ENCODE measurements around the gene PRKAG2.
"Not testable (repeated sequence)": the region's sequence is repeated elsewhere in the genome, so short reads cannot be mapped to it uniquely, and the experiment has no call there.

PRKAG2 gene

DNA sequence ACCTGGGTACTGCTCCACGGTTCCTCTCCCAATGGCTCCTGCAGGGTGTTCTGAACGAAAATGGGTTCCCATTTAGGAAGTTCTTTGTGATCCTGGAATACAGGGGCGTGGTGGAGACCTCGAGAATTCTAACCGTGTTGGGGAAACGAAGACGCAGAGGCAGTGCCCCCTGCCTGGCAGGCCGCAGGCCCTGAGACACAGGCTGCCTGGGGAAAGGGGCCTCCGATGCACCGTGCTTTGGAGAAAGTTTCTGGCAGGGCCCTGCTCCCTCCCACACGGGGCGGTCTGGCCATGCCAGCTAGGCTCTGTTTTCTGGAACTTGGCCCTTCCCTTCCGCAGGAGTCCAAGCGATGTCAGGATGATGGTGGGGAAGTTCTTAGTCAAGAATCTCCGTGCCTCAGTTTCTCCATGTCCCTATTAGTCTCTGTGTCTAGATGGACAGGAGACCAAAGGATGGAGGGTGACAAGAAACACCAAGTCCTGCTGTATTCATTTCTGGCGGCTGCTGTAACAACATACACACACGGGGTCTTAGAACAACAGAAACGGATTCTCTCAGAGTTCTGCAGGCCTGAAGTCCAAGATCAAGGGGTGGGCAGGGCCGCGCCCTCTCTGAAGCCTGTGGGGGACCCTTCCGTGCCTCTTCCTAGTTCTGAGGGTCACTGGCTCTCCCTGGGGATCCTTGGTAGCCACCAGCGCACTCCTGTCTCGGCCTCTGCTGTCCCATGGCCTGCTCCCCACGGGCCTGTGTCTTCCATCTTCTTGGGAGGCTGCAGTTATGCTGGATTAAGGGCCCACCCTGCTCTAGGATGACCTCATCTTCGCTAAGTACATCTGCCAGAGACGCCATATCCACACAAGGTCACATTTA is 27.7 kb downstream of the PRKAG2 start:
- WGBS, 2 experiments (ENCODE audit: insufficient coverage in 2 of 2): 91 to 96% methylated on average over 24 to 26 of the region's 26 CpGs
- no peaks in the 10 kb centered on the region for H3K9me3 ChIP-seq (ENCODE audit: control insufficient read depth, low read length)
- no peaks in the 10 kb centered on the region for H3K4me1 ChIP-seq (ENCODE audit: control insufficient read depth, insufficient read depth, low read length, poor library complexity, severe bottlenecking)
- no peak overlapping the region for H3K4me3 ChIP-seq (ENCODE audit: extremely low read depth, insufficient read depth, low read length, poor library complexity, severe bottlenecking)
- H3K27ac ChIP-seq (ENCODE audit: low read depth, low read length, severe bottlenecking): no peak overlapping the region
- no peaks in the 10 kb centered on the region for H3K36me3 ChIP-seq (ENCODE audit: control insufficient read depth, insufficient read depth, low read length)

DNA sequence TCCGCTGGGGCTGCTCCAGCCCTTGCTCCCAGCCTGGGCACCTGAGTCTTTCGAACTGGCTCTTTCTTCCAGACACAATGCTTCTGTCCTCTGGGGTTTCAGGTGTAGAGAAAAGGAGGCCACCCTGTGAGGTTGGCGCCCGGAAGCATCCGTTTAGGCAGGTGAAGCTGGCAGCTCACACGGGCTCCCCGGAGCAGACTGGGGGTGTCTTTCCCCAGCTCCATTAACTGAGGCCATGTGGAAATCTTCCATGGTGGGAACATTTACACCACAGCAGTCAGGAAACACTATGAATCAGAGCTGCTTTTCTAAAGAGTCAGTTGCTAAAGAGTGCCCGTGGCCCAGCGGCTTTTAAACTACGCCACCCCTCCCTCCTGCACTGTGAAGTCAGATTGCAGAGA is 29.2 kb downstream of the PRKAG2 start:
- no peaks in the 10 kb centered on the region for H3K4me1 ChIP-seq (ENCODE audit: control insufficient read depth, insufficient read depth, low read length, poor library complexity, severe bottlenecking)
- no peaks in the 10 kb centered on the region for H3K36me3 ChIP-seq (ENCODE audit: control insufficient read depth, insufficient read depth, low read length)
- H3K27ac ChIP-seq (ENCODE audit: low read depth, low read length, severe bottlenecking): no peak overlapping the region
- no peak overlapping the region for H3K4me3 ChIP-seq (ENCODE audit: extremely low read depth, insufficient read depth, low read length, poor library complexity, severe bottlenecking)
- WGBS, 2 experiments (ENCODE audit: insufficient coverage in 2 of 2): 91 to 94% methylated on average over 2 to 5 of the region's 10 CpGs
- no peaks in the 10 kb centered on the region for H3K9me3 ChIP-seq (ENCODE audit: control insufficient read depth, low read length)

DNA sequence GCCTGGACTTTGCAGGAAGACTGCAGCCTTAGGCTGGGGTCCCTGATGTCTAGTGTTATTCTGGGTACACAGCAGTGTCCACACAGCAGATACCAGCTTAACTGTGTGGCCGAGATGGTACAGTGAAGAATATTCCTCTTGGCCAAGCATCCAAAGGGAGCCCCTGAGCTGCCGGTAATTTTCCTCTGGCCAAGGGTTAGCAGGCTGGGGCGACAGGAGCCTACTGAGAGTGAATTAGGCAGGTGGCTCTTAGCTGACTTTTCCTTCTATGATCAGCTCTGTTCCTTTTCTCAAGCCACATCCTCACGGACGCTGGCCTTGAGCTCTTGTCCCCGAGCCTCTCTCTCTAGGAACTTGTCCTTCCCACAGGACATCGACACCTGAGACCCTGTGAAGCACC is 29.8 kb downstream of the PRKAG2 start:
- Histone ChIP-seq H3K36me3 (ENCODE audit: control insufficient read depth, insufficient read depth, low read length) (no peaks in the 10 kb centered on the region), H3K27ac (ENCODE audit: low read depth, low read length, severe bottlenecking) (no peak overlapping the region), H3K9me3 (ENCODE audit: control insufficient read depth, low read length) (no peaks in the 10 kb centered on the region), H3K4me3 (ENCODE audit: extremely low read depth, insufficient read depth, low read length, poor library complexity, severe bottlenecking) (no peak overlapping the region), H3K4me1 (ENCODE audit: control insufficient read depth, insufficient read depth, low read length, poor library complexity, severe bottlenecking) (no peaks in the 10 kb centered on the region)
- 87 to 92% methylated on average over 7 of the region's 7 CpGs for WGBS, 2 experiments (ENCODE audit: insufficient coverage in 2 of 2)

DNA sequence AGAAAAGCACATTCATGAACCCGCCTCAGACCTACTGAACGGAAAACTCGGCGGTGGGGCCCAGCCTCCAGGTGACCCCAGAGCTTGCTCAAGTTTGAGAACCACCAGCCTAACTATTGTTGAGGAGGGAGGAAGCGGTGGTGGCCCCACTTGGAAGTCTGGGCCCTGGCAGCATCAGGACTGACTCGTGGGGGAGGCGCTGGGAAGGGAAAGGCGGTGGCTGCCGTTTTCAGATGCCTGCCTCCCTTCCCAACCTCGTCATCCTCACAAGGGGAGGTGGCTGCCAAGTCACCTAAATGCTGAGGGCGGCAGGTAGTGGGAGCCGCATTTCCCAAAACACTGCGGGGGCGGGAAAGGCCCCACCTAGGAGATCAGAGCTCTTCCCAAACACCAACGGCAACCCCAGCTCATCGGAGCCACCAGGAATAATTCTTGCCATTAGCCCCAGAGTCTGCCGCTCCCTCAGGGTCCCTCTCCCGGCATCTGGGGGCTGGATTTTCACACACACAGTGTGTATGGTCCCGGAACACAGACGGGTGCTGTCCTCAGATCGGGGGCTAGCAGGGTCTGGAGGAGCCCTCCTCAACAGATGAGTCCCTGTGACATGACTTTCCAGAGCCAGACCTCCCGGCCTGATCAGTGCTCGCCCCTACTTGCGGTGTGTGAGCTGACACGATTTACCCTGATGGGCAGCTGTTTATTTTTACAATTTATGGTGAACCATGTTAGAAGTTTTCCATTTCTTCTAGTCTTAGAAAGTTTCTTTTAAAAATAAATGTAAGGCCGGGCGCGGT is 31.3 kb downstream of the PRKAG2 start:
- no peaks in the 10 kb centered on the region for H3K36me3 ChIP-seq (ENCODE audit: control insufficient read depth, insufficient read depth, low read length)
- 87 to 94% methylated on average over 22 to 23 of the region's 28 CpGs for WGBS, 2 experiments (ENCODE audit: insufficient coverage in 2 of 2)

DNA sequence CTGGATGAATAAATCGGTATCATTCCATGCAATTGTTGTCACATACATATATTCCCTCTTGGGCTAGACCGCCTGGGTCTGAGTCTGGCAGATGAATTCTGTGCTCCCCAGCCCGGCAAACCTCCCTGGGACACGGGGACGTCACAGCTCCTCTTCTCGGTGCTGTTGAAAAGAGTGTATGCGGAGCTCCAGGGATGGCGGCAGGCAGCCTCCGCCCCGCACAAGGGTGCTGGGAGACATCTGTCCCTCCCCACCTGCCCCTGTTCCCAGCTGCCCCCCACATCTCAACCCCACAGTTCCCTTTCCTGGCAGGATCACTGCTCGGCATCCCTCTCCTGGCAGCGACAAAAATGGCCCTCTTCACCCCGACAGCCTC is 32.1 kb downstream of the PRKAG2 start:
- Histone ChIP-seq H3K27ac (ENCODE audit: low read depth, low read length, severe bottlenecking) (no peak overlapping the region), H3K4me1 (ENCODE audit: control insufficient read depth, insufficient read depth, low read length, poor library complexity, severe bottlenecking) (no peaks in the 10 kb centered on the region), H3K4me3 (ENCODE audit: extremely low read depth, insufficient read depth, low read length, poor library complexity, severe bottlenecking) (no peak overlapping the region), H3K9me3 (ENCODE audit: control insufficient read depth, low read length) (no peaks in the 10 kb centered on the region), H3K36me3 (ENCODE audit: control insufficient read depth, insufficient read depth, low read length) (no peaks in the 10 kb centered on the region)
- 97% methylated on average over 12 of the region's 13 CpGs for WGBS, 2 experiments (ENCODE audit: insufficient coverage in 2 of 2)

More for the DNA sequence above, 31.3 kb downstream of the PRKAG2 start:
- H3K27ac ChIP-seq (ENCODE audit: low read depth, low read length, severe bottlenecking): no peak overlapping the region
- H3K4me3 ChIP-seq (ENCODE audit: extremely low read depth, insufficient read depth, low read length, poor library complexity, severe bottlenecking): no peak overlapping the region
- H3K9me3 ChIP-seq (ENCODE audit: control insufficient read depth, low read length): no peaks in the 10 kb centered on the region
- H3K4me1 ChIP-seq (ENCODE audit: control insufficient read depth, insufficient read depth, low read length, poor library complexity, severe bottlenecking): no peaks in the 10 kb centered on the region

DNA sequence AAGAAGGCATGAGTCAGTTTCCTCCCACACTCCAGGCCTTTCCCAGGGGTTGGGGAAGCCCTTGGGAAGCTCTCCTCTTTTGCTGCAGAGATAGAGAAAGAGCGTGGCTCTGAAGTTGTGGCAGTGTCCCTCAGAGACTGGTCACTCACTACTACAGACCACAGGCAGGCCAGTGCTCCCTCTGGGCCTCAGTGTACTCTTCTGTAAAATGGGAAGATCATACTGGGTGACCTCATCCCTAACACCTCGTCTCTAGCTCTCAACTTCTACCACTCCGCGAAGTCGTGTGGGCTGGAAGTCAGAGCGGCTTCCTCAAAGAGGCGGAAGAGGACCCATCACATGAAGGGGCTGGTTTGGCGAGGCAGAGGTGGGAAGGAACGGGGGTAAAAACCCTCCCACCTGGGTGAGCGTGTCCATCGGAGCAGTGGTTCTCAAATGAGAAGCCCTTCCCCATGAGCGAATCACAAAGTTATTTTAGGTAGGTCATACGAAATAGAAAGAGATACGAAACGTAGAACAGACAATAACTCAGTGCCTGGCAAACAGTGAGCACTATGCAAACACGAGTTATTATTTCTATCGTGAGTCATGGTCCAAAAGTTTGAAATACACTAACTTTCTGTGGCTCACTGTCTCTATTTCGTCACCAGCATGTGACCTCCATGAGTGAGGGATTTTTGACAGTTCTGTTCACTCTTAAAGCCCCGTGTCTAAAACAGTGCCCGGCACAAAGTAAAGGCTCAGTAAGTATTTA is 32.7 kb downstream of the PRKAG2 start:
- 93 to 97% methylated on average over 11 to 18 of the region's 20 CpGs for WGBS, 2 experiments (ENCODE audit: insufficient coverage in 2 of 2)
- Histone ChIP-seq H3K27ac (ENCODE audit: low read depth, low read length, severe bottlenecking) (no peak overlapping the region), H3K4me3 (ENCODE audit: extremely low read depth, insufficient read depth, low read length, poor library complexity, severe bottlenecking) (no peak overlapping the region), H3K36me3 (ENCODE audit: control insufficient read depth, insufficient read depth, low read length) (no peaks in the 10 kb centered on the region), H3K4me1 (ENCODE audit: control insufficient read depth, insufficient read depth, low read length, poor library complexity, severe bottlenecking) (no peaks in the 10 kb centered on the region), H3K9me3 (ENCODE audit: control insufficient read depth, low read length) (no peaks in the 10 kb centered on the region)

DNA sequence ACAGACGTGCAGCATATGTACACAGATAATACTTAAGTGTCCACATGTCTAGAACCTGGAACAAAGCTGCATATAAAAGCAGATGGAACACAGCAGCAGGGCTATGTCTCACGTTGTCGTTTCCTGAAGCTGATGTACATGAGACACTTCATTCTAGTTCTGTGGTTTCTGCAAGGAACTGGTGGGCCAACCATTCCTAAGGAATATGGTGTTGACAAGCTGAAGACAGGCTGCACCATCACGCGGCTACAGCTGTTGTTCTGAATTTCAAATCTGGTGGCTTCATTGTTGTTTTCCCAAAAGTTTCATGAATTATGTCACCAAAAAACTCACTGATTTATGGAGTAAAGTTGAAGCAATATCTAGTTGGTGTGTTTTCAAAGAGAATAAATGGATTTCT is 33.7 kb downstream of the PRKAG2 start:
- 88 to 93% methylated on average over 3 to 5 of the region's 5 CpGs for WGBS, 2 experiments (ENCODE audit: insufficient coverage in 2 of 2)
- Histone ChIP-seq H3K9me3 (ENCODE audit: control insufficient read depth, low read length) (no peaks in the 10 kb centered on the region), H3K36me3 (ENCODE audit: control insufficient read depth, insufficient read depth, low read length) (no peaks in the 10 kb centered on the region), H3K4me1 (ENCODE audit: control insufficient read depth, insufficient read depth, low read length, poor library complexity, severe bottlenecking) (no peaks in the 10 kb centered on the region), H3K4me3 (ENCODE audit: extremely low read depth, insufficient read depth, low read length, poor library complexity, severe bottlenecking) (no peak overlapping the region), H3K27ac (ENCODE audit: low read depth, low read length, severe bottlenecking) (no peak overlapping the region)

DNA sequence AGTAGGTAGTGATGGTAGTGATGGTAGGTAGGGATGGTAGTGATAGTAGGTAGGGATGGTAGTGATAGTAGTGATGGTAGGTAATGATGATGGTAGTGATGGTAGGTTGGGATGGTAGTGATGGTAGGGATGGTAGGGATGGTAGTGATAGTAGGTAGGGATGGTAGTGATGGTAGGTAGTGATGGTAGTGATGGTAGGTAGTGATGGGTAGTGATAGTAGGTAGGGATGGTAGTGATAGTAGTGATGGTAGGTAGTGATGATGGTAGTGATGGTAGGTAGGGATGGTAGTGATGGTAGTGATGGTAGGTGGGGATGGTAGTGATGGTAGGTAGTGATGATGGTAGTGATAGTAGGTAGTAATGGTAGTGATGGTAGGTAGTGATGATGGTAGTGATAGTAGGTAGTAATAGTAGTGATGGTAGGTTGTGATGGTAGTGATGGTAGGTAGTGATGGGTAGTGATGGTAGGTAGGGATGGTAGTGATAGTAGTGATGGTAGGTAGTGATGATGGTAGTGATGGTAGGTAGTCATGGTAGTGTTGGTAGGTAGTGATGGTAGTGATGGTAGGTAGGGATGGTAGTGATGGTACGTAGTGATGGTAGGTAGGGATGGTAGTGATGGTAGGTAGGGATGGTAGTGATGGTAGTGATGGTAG is 35.4 kb downstream of the PRKAG2 start:
- not testable (repeated sequence) for H3K4me3 ChIP-seq (ENCODE audit: extremely low read depth, insufficient read depth, low read length, poor library complexity, severe bottlenecking); H3K9me3 ChIP-seq (ENCODE audit: control insufficient read depth, low read length); H3K27ac ChIP-seq (ENCODE audit: low read depth, low read length, severe bottlenecking); H3K36me3 ChIP-seq (ENCODE audit: control insufficient read depth, insufficient read depth, low read length); H3K4me1 ChIP-seq (ENCODE audit: control insufficient read depth, insufficient read depth, low read length, poor library complexity, severe bottlenecking)
- WGBS, 2 experiments (ENCODE audit: insufficient coverage in 2 of 2): 93 to 100% methylated on average over 1 of the region's 1 CpG

DNA sequence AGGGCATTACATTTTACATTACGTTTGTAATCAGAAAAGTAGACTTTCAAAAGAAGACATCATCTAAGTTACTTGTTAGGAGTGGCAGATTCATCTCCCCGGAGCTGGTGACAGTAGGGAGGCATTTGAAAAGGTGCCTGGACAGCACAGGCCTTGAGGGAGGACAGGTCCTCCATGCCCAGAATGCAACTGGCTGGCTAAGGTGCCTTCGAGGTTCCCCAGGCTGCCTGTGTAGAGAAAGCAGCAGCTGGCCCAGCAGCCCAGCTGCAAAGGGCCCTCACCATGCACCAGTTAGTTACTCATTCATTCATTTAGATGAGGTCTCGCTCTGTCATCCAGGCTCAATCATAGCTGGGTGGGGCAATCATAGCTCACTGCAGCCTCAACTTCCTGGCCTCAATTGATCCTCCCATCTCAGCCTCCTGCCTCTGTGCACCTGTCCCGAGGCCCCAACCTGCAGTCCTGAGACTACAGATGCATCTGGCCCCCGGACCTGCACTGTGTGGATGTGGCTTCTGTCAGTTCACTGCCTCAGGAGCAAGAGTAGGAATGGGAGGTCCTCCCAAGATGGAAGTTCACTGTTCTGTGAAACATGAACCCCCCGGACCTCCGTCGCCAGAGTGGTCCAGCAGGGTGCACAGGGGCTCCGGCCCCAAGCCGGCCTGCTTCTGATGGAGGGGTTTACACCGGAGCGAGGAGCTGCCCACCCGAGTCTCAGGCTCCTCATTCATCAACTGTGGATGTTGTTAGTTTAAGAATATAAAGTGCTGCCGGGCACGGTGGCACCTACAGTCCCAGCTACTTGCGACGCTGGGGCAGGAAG is 36.6 kb downstream of the PRKAG2 start:
- Histone ChIP-seq H3K9me3 (ENCODE audit: control insufficient read depth, low read length) (no peaks in the 10 kb centered on the region), H3K4me1 (ENCODE audit: control insufficient read depth, insufficient read depth, low read length, poor library complexity, severe bottlenecking) (peaks cover 6% of the 10 kb centered on the region), H3K27ac (ENCODE audit: low read depth, low read length, severe bottlenecking) (no peak overlapping the region), H3K36me3 (ENCODE audit: control insufficient read depth, insufficient read depth, low read length) (no peaks in the 10 kb centered on the region), H3K4me3 (ENCODE audit: extremely low read depth, insufficient read depth, low read length, poor library complexity, severe bottlenecking) (no peak overlapping the region)
- 89 to 91% methylated on average over 10 to 11 of the region's 18 CpGs for WGBS, 2 experiments (ENCODE audit: insufficient coverage in 2 of 2)
